Central memory CD8-positive, alpha-beta T cell (primary cell): ENCODE measurements around the gene HNRNPH3.
A peak's percentile ranks its signal among the peaks of the same experiment; 100 is the strongest.
"Not testable (repeated sequence)": the region's sequence is repeated elsewhere in the genome, so short reads cannot be mapped to it uniquely, and the experiment has no call there.

Experiments used
- ATAC-seq: fragments of 150-1000 bp; cut with Tn5 transposase; replicated peaks from 2 replicates; pipeline ENCODE4 v1.10.0; 2022; ENCODE audit warnings: mild to moderate bottlenecking, moderate FRiP score, moderate number of reproducible peaks; ENCODE audit not compliant: poor library complexity, severe bottlenecking; ENCODE audit errors: extremely low read depth
- DNase-seq, 2 donors: peaks; one replicate each; pipeline ENCODE4 v3.0.0; 2021; ENCODE audit warnings: low spot score in 2 of 2
- H3K27ac Mint-ChIP-seq: one replicate; pipeline ENCODE4 v1.8.0; 2022; ENCODE audit warnings: low read depth, mild to moderate bottlenecking, moderate library complexity, mixed read lengths
- H3K27me3 Mint-ChIP-seq: one replicate; pipeline ENCODE4 v1.8.0; 2022; ENCODE audit warnings: mixed read lengths
- H3K36me3 Mint-ChIP-seq: one replicate; pipeline ENCODE4 v1.8.0; 2022; ENCODE audit warnings: mild to moderate bottlenecking, moderate library complexity, mixed read lengths; ENCODE audit not compliant: insufficient read depth
- H3K4me1 Mint-ChIP-seq: one replicate; pipeline ENCODE4 v1.8.0; 2022; ENCODE audit warnings: mixed read lengths
- H3K4me3 Mint-ChIP-seq: one replicate; pipeline ENCODE4 v1.8.0; 2022; ENCODE audit warnings: mild to moderate bottlenecking, moderate library complexity, mixed read lengths
- H3K9me3 Mint-ChIP-seq: one replicate; pipeline ENCODE4 v1.8.0; 2022; ENCODE audit warnings: mixed read lengths

HNRNPH3 gene

DNA sequence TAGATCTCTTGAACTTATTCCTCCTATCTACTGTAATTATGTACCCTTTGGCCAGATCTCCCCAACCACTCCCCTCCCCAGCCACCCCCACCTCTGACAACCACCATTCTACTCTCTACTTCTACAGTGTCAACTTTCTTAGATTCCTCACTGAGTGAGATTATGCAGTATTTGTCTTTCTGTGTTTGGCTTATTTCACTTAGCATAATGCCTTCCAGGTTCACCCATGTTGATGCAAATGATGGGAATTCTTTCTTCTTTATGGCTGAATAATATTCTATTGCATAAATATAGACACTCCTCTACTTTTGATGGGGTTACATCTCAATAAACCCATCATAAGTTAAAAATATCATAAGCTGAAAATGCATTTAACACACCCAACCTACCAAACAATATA, 21.3 kb upstream of the HNRNPH3 start:
- Mint-ChIP-seq H3K27ac (no peak overlapping the region), H3K27me3 (no peaks in the 10 kb centered on the region), H3K4me3 (no peak overlapping the region), H3K36me3 (peaks cover 2% of the 10 kb centered on the region), H3K4me1 (no peaks in the 10 kb centered on the region), H3K9me3 (peaks cover under 1% of the 10 kb centered on the region)
- ATAC-seq (no peak), DNase-seq (no peak)

DNA sequence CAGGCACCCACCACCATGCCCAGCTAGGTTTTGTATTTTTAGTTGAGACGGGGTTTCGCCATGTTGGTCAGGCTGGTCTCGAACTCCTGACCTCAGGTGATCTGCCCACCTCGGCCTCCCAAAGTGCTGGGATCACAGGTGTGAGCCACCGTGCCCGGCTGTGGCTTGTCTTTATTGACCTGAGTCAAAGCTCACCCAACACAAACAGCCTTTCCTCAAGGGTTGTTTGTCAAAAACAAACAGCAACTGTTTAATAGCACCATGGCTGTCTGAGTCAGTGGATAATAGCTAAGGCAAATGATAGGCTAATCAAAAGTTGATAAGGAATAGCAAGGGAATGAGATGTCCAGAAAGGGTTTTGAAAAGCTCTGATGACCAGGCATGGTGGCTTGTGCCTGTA, 16.9 kb upstream of the HNRNPH3 start:
- not testable (repeated sequence) for H3K27ac Mint-ChIP-seq, H3K4me1 Mint-ChIP-seq, ATAC-seq, H3K4me3 Mint-ChIP-seq, H3K36me3 Mint-ChIP-seq, DNase-seq, H3K27me3 Mint-ChIP-seq
- peaks cover 13% of the 10 kb centered on the region for H3K9me3 Mint-ChIP-seq

DNA sequence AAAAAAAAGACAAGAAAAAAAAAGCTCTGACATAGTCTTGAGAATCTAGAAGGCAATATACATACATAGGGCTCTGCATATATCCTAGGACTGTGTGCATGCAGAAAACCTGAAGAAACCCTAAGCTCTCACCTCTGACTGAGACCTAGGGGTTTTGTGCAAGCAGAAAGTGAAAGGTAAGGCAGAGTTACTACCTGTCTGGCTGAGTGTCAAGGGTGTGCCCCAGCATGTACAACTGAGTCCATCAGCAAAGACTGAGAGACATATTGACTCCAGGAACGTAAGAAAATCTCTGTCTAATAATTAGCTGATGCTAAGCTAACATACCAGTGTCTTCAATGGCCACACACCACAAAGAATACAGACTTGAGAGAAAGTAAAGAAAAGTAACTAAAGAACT, 16.3 kb upstream of the HNRNPH3 start:
- Mint-ChIP-seq H3K9me3 (peaks cover 13% of the 10 kb centered on the region), H3K27me3 (no peaks in the 10 kb centered on the region), H3K27ac (no peak overlapping the region), H3K4me3 (no peak overlapping the region), H3K36me3 (peaks cover 2% of the 10 kb centered on the region), H3K4me1 (no peaks in the 10 kb centered on the region)
- ATAC-seq (no peak), DNase-seq (no peak)

DNA sequence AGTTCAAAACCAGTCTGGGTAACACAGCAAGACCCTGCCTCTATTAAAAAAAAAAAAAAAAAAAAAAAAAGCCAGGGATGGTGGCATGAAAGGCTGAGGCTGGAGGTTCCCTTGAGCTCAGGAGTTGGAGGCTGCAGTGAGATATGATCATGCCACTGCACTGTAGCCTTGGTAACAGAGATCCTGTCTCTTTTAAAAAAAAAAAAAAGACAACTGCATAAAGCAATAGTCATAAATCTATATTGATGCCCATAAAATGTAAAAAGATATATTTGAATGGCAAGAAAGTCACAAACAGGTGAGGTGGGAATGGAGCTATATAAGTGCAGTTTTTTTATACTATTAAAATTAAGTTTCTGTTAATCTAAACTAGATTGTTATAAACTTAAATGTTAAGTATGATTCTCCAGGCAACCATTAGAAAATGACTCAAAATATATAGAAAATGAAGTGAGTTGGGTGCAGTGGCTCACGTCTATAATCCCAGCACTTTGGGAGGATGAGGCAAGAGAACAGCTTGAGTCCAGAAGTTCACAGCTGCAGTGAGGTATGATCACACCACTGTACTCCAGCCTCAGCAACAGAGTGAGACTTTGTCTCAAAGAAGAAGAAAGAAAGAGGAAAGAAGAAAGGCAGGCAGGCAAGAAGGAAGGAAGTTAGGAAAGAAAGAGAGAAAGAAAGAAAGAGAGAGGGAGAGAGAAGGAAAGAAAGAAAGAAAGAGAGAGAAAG, 13.4 kb upstream of the HNRNPH3 start:
- Mint-ChIP-seq H3K27ac (no peak overlapping the region), H3K27me3 (no peaks in the 10 kb centered on the region), H3K36me3 (peaks cover 2% of the 10 kb centered on the region), H3K4me3 (no peak overlapping the region), H3K4me1 (no peaks in the 10 kb centered on the region), H3K9me3 (peaks cover 13% of the 10 kb centered on the region)
- no peak for DNase-seq
- ATAC-seq, result no peak

DNA sequence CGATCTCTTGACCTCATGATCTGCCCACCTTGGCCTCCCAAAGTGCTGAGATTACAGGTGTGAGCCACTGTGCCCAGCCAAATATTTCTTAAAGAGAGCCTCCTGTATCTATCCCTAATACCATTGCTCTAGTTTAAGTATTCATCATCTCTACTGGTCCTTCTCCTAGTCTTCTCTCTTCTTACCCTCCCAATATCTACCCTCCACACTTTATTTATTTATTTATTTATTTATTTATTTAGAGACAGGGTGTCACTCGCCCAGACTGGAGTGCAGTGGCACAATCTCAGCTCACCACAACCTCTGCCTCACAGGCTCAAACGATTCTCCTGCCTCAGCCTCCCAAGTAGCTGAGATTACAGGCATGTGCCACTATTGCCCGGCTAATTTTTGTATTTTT, 7.5 kb upstream of the HNRNPH3 start:
- H3K27ac Mint-ChIP-seq, H3K9me3 Mint-ChIP-seq, H3K27me3 Mint-ChIP-seq, H3K36me3 Mint-ChIP-seq, ATAC-seq, H3K4me1 Mint-ChIP-seq, H3K4me3 Mint-ChIP-seq, DNase-seq: not testable (repeated sequence)

DNA sequence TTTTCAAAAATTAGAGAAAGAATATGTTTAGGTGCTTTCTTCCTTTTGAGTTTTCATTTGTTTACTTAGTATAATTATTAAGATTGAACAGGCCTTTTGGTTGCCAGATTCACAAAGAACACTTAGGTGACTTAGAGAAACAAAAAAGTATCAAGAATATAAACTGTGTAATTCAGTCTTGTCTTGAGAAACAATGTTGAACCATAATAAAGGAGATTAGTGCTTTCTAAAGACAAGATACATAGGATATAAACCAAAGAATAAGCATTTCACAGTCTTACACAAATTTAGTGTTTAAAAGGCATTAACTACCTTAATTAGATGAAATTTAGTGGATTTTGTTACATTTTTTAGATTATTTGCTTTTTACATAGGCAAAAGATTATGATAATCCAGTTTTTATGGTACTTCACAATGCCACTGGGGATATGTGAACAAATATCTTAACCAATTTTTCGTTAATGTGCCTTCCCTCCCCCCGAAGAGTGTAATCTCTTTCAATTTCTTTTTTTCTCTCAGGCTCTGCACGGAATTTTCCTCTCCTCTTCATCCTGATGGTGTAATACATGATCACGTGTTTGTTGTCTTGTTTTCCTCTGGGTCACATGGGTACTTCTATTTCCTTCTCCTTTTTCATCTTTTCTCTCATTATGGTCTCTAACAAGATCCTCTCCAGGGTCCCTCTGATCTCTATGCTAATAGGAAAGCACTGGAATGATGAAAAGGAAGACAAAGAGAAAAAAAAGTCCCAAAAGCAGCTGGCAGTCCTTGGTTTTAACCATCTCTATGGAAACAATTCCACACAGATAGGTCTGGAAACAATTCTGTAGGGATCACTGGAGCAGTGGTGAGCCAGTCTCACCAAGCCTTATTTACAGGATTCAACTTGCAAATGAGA, 3.7 kb upstream of the HNRNPH3 start:
- no peak overlapping the region for H3K4me3 Mint-ChIP-seq
- no peak for ATAC-seq
- no peaks in the 10 kb centered on the region for H3K9me3 Mint-ChIP-seq
- peaks cover 13% of the 10 kb centered on the region for H3K4me1 Mint-ChIP-seq
- no peak overlapping the region for H3K27ac Mint-ChIP-seq
- peaks cover 24% of the 10 kb centered on the region for H3K36me3 Mint-ChIP-seq
- no peak for DNase-seq
- H3K27me3 Mint-ChIP-seq, result no peaks in the 10 kb centered on the region

DNA sequence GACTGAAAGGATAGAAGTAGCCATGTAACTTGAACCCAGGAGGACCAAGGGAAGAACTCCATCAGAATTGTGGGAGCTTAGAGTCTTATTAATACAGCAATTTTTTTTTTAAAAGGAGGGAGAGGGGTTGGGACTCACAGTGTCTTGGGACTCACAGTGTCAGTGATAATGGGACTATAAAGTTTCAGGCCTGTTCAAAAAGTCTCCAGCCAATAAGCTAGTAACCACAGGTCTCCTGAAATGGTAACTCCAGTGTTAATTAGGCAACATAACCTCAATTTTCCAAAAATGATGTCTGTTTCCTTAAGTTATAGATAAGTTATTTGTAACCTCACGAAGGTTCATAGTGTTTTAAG, 2.4 kb upstream of the HNRNPH3 start:
- DNase-seq, result no peak
- Mint-ChIP-seq H3K4me3 (no peak overlapping the region), H3K4me1 (peaks cover 26% of the 10 kb centered on the region), H3K27ac (no peak overlapping the region), H3K9me3 (no peaks in the 10 kb centered on the region), H3K36me3 (peaks cover 28% of the 10 kb centered on the region), H3K27me3 (no peaks in the 10 kb centered on the region)
- no peak for ATAC-seq

DNA sequence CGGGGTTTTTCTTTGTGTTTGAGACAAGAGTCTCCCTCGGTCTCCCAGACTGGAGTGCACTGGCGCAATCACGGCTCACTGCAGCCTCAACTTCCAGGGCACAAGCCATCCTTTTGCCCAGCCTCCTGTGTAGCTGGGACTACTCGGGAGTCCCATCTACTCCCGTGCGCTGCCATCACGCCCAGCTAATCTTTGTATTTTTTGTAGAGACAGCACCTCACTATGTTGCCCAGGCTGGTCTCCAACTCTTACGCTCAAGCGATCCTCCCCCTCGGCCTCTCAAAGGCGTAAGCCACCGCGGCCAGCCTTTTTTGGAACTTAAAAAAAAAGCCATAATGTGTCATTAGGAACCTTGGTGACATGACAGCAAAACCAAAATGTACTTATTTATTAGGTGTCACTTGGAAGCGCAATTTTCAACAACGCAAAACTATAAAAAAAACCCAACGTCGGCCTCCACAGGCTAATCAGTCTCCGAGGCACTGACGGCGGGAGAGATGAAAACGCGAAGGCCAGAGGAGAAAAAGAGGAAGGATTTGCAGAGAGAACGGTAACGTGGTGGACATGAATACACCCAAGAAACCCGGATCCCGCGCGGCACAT, 911 bp upstream of the HNRNPH3 start:
- H3K27ac Mint-ChIP-seq, result peak overlapping the region; percentile 98
- H3K4me3 Mint-ChIP-seq, result peak overlapping the region; percentile 99
- no peak for DNase-seq
- no peaks in the 10 kb centered on the region for H3K9me3 Mint-ChIP-seq
- H3K36me3 Mint-ChIP-seq, result peaks cover 33% of the 10 kb centered on the region
- no peak for ATAC-seq
- H3K4me1 Mint-ChIP-seq, result peaks cover 41% of the 10 kb centered on the region
- no peaks in the 10 kb centered on the region for H3K27me3 Mint-ChIP-seq

DNA sequence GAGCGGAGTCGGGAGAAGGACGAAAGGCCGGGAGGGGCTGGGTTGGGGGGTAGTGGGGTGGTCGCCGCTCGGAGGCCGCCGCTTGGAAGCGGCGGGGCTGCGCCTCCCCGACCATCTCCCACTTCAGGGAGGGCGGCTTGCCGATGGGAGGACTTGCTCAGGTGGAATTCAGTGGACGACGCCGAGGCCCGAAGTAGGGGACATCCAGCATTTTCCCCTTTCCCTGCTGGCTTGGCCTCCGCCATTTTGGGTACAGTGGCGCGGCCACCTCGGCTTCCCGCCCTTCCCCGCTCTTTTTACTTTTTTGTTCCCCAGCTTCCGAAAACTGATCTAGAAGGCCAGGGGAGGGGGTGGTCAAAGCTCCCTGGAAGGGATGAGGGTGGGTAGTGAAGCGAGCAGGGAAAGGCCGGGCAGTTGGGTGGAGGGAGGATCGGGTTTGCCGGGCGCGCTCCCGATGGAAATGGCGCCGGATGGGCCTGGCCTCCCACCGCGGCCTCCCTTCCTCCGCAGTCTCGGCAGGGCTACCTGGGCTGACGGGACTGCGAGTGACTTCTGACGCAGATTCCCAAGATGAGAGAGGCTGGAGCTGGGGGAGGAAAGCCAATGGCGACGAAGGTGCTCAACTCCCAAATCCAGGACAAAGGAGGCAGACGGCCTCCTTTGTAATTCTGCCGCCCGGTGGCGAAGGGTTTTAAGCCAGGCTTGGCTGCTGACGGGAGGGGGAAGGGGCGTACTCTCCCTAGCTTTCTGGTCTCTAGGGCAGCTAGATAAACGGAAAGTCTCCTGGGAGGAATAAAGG, 594 bp downstream of the HNRNPH3 start, which contains the start of gene PBLD:
Gene PBLD, minus strand, starts transcription at position 670 of the 799 bp plus-strand sequence. CDS start 26,084 bp downstream, outside the sequence.
- peaks cover 36% of the 10 kb centered on the region for H3K36me3 Mint-ChIP-seq
- peaks cover 56% of the 10 kb centered on the region for H3K4me1 Mint-ChIP-seq
- no peaks in the 10 kb centered on the region for H3K9me3 Mint-ChIP-seq
- peak within 1 kb of the TSS; percentile 98 for H3K27ac Mint-ChIP-seq
- H3K27me3 Mint-ChIP-seq, result no peaks in the 10 kb centered on the region
- ATAC-seq (peak; percentile 11), DNase-seq (peak; percentile 40 to 48)
- H3K4me3 Mint-ChIP-seq, result peak within 1 kb of the TSS; percentile 99

DNA sequence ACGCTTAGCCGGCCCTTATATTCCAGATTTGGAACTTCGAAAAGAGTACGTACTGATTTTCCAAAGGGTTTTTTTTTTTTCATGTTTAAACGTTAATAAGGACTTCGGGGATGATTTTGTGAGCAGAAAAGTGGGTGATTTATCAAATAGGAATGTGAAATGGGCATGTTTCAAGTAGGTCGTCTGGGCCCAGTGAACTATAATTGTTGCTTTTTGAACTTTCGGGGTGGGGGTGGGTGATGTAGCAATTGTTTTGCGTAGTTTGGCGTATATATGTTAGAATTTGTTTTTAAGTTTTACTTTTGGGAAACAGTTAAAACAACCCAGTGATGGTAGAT, 1.2 kb downstream of the HNRNPH3 start:
- no peaks in the 10 kb centered on the region for H3K27me3 Mint-ChIP-seq
- no peaks in the 10 kb centered on the region for H3K9me3 Mint-ChIP-seq
- H3K27ac Mint-ChIP-seq, result peak overlapping the region; percentile 98
- DNase-seq, result no peak
- H3K36me3 Mint-ChIP-seq, result peaks cover 41% of the 10 kb centered on the region
- peak overlapping the region; percentile 99 for H3K4me3 Mint-ChIP-seq
- peaks cover 61% of the 10 kb centered on the region for H3K4me1 Mint-ChIP-seq
- no peak for ATAC-seq

DNA sequence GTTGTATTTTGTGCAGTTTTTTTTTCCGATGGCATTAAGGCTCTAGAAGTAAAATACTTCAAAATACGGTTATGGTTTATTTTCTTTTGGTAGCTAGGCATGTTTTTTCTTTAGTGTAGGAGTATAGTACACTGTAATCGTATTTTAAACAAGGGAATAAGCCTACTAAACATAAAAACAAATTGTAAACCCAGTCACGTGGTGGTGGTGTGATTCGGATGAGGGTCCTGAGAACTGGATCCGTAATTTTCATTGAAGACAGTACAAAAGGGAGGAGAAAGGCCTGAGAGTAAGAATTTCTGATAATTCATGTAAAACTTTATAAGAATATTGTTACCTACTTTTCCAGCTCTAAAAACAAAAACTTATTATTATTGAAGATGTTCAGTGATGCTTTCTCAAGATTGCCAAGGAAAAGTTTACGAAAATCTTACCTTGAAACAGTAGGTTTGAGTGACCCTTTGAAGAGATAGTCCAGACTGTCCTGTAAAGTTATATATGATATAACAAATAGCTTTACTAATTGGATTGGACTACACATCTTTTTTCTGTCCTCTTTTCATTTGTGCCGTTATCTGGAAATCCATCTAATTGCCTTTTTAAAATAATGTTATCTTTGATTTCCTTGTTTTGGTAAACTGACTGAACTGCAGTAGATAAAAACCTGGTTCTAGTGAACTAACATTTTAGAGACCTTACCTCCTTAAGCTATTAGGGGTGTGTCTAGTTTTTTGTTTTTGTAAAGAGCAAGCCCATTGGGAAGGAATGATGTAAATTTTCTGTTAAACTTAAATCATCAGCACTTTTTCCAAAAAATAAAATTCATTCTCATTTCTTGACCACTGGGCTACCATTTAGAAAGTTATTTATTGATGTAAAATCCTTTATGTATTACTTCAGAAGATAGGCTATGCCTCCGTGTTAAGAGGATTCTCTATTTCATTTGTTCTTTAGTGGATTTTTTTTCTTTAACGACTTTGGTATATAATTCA, 1.9 kb downstream of the HNRNPH3 start:
- Mint-ChIP-seq H3K27ac (peak overlapping the region; percentile 98), H3K4me3 (peak overlapping the region; percentile 99), H3K4me1 (peaks cover 61% of the 10 kb centered on the region), H3K36me3 (peaks cover 46% of the 10 kb centered on the region), H3K9me3 (no peaks in the 10 kb centered on the region), H3K27me3 (no peaks in the 10 kb centered on the region)
- DNase-seq (no peak), ATAC-seq (no peak)
